ENCODE results near the gene CBX4.

The CBX4 gene

GRCh38 chr17:79799174-79799537 is 40.1 kb downstream of the CBX4 start:
- no peak for DNase-seq (ENCODE audit: low read depth)

- DNase-seq (ENCODE audit: low read depth): no peak
Observed at GRCh38 chr17:79798299-79799173, 40.7 kb downstream of the CBX4 start.

- DNase-seq (ENCODE audit: low read depth): no peak
Observed at GRCh38 chr17:79797492-79798298, 41.5 kb downstream of the CBX4 start.

- peak; percentile 99 for DNase-seq (ENCODE audit: low read depth)
Observed at GRCh38 chr17:79796763-79797491, 42.3 kb downstream of the CBX4 start, which contains the start of gene CBX8. Gene CBX8 (minus strand): TSS chr17:79797077. CDS start chr17:79796998, 79 bp downstream.

GRCh38 chr17:79796444-79796762 is 42.8 kb downstream of the CBX4 start:
- no peak for DNase-seq (ENCODE audit: low read depth)

GRCh38 chr17:79795795-79796443 is 43.3 kb downstream of the CBX4 start:
- no peak for DNase-seq (ENCODE audit: low read depth)

- no peak for DNase-seq (ENCODE audit: low read depth)
Observed at GRCh38 chr17:79794659-79795511, 44.4 kb downstream of the CBX4 start.

GRCh38 chr17:79793924-79794304 is 45.3 kb downstream of the CBX4 start:
- DNase-seq (ENCODE audit: low read depth): no peak

GRCh38 chr17:79792984-79793923 is 46.0 kb downstream of the CBX4 start:
- peak; percentile 90 for DNase-seq (ENCODE audit: low read depth)

GRCh38 chr17:79792341-79792871 is 46.8 kb downstream of the CBX4 start:
- DNase-seq (ENCODE audit: low read depth): no peak

GRCh38 chr17:79791735-79792161 is 47.5 kb downstream of the CBX4 start:
- DNase-seq (ENCODE audit: low read depth): no peak

- no peak for DNase-seq (ENCODE audit: low read depth)
Observed at GRCh38 chr17:79790805-79791734, 48.2 kb downstream of the CBX4 start.

- no peak for DNase-seq (ENCODE audit: low read depth)
Observed at GRCh38 chr17:79789943-79790804, 49.1 kb downstream of the CBX4 start.

- no peak for DNase-seq (ENCODE audit: low read depth)
Observed at GRCh38 chr17:79788989-79789942, 50.0 kb downstream of the CBX4 start.

- no peak for DNase-seq (ENCODE audit: low read depth)
Observed at GRCh38 chr17:79788455-79788854, 50.8 kb downstream of the CBX4 start.

- no peak for DNase-seq (ENCODE audit: low read depth)
Observed at GRCh38 chr17:79786930-79787643, 52.2 kb downstream of the CBX4 start.
